KBM-7 (cell line): ENCODE results near the gene MED13.
"Not testable (repeated sequence)": the region's sequence is repeated elsewhere in the genome, so short reads cannot be mapped to it uniquely, and the experiment has no call there.

ENCODE experiments used
- DNase-seq: peaks from one replicate; pipeline ENCODE4 v3.0.0-alpha.2; 2015
- in situ Hi-C: fragments of 300-500 bp; cut with MboI; formaldehyde crosslinking; loops from 2 replicates; pipeline ENCODE4 v1.14.3; 2020; ENCODE audit warnings: low sequenced_read_pairs, low pct_unique_long_range_greater_than_20kb, mixed read lengths

Gene MED13

GRCh38 chr17:61947367-61948078 lies 117.6 kb downstream of the MED13 start:
- in situ Hi-C loops, result no loop called here
- DNase-seq, result no peak

- in situ Hi-C loops, result no loop called here
- no peak for DNase-seq
Measured at GRCh38 chr17:61946359-61946758, 118.7 kb downstream of the MED13 start.

- in situ Hi-C loops, result no loop called here
- no peak for DNase-seq
Measured at GRCh38 chr17:61943117-61943516, 122.0 kb downstream of the MED13 start.

- in situ Hi-C loops, result no loop called here
- DNase-seq, result no peak
Measured at GRCh38 chr17:61942085-61942484, 123.0 kb downstream of the MED13 start.

GRCh38 chr17:61928101-61928436 lies 137.0 kb downstream of the MED13 start:
- DNase-seq, result no peak
- in situ Hi-C loops, result no loop called here

GRCh38 chr17:61927208-61928100 lies 137.6 kb downstream of the MED13 start, which contains the start of gene INTS2:
TSS of gene INTS2 (minus strand) at chr17:61927982. CDS start at chr17:61926644, 1,338 bp downstream.
- DNase-seq, result peak; percentile 98
- in situ Hi-C loops, result no loop called here

GRCh38 chr17:61926826-61927207 lies 138.3 kb downstream of the MED13 start:
- in situ Hi-C loops, result no loop called here
- DNase-seq, result no peak

GRCh38 chr17:61915162-61915561 lies 149.9 kb downstream of the MED13 start:
- DNase-seq, in situ Hi-C loops: not testable (repeated sequence)

- in situ Hi-C loops, result no loop called here
Measured at GRCh38 chr17:61908292-61909037, 156.6 kb downstream of the MED13 start.

GRCh38 chr17:61907361-61907760 lies 157.7 kb downstream of the MED13 start:
- DNase-seq, result no peak
- in situ Hi-C loops, result no loop called here

More at GRCh38 chr17:61908292-61909037, 156.6 kb downstream of the MED13 start:
- DNase-seq, result no peak

- in situ Hi-C loops, result no loop called here
- no peak for DNase-seq
Measured at GRCh38 chr17:61904094-61904710, 160.9 kb downstream of the MED13 start.

- DNase-seq, result no peak
- in situ Hi-C loops, result no loop called here
Measured at GRCh38 chr17:61903251-61903650, 161.8 kb downstream of the MED13 start.

GRCh38 chr17:61897548-61898180 lies 167.4 kb downstream of the MED13 start:
- no peak for DNase-seq
- in situ Hi-C loops, result no loop called here

- DNase-seq, result no peak
- in situ Hi-C loops, result no loop called here
Measured at GRCh38 chr17:61895391-61895790, 169.7 kb downstream of the MED13 start.

GRCh38 chr17:61894310-61894709 lies 170.8 kb downstream of the MED13 start:
- in situ Hi-C loops, DNase-seq: not testable (repeated sequence)
